ENCODE data around the gene NTM.

GRCh38 chr11:131483453-131483852 lies 113.0 kb downstream of the NTM start:
- TF ChIP-seq FOXM1 (IDR thresholded peaks at IDR 0.05; ENCODE audit: borderline replicate concordance), result no peak
- no peak for TF ChIP-seq SP1 (IDR thresholded peaks at IDR 0.05)
- TF ChIP-seq TARDBP (IDR thresholded peaks at IDR 0.05), result no peak
- no peak for TF ChIP-seq FOXK2 (IDR thresholded peaks at IDR 0.05)
- no peak for TF ChIP-seq L3MBTL2 (conservative IDR thresholded peaks at IDR 0.05)
- no peak for TF ChIP-seq NFRKB (IDR thresholded peaks at IDR 0.05)
- no peak for TF ChIP-seq BHLHE40 (IDR thresholded peaks at IDR 0.05; ENCODE audit: borderline replicate concordance)
- TF ChIP-seq FOXA1 (IDR thresholded peaks at IDR 0.05), result no peak
- TF ChIP-seq ZNF384 (IDR thresholded peaks at IDR 0.05), result no peak
